ENCODE measurements around the gene PCGF3. TPM values are rescaled to one million over a fixed set of nuclear protein-coding genes. Genes with fewer than 3 reads are reported as not detected.

Gene PCGF3
- total and polyA plus RNA-seq, 9 of the 15 experiments (the other 6 are each of a cell fraction or from before 2014, with no cell fraction given): 2.6 to 46.1 (median 20.3) TPM

DNA sequence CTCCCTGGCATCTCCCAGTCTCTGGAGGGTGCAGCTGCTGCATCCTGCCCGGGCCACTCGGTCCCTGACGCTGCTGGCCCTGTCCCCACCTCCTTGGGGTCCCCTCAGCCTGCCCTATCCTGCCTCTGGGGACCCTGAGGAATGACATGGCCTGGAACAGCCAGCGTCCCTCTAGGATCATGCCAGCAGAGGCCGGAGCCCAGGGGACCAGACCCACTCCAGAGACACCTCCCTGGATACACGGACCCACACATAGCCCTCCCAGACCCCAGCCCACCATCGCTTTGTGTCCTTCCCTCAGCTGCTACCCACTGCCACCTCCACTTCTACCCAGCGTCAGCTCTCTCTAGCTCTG is 84.8 kb downstream of the PCGF3 start:
- in situ Hi-C loops (cut with MboI): no loop called here
- CTCF ChIA-PET (ENCODE audit: low intra/inter-chr PET ratio): no interaction called here
- H2AFZ ChIP-seq (ENCODE audit: low read depth, low read length): no peak overlapping the region
- peaks cover 15 to 39% of the 10 kb centered on the region in 2 experiments for H3K27me3 ChIP-seq (ENCODE audit: control insufficient read depth in 2 of 2, insufficient read depth in 2 of 2, low read length in 2 of 2)
- DNase-seq (ENCODE audit: extremely low read depth in 1 of 4, low spot score in 3 of 4): no peak
- peaks cover 0 to 84% of the 10 kb centered on the region in 2 experiments; a peak in 3 of 5 replicates for H3K4me1 ChIP-seq (replicated peaks in 1 of 2; ENCODE audit: control insufficient read depth in 2 of 2, insufficient read depth in 2 of 2, low read length in 2 of 2)
- BruUV-seq (replicated peaks): no TSS peak
- H3K4me3 ChIP-seq: no peak overlapping the region
- H3K9ac ChIP-seq (ENCODE audit: insufficient read depth in 1 of 2, low read depth in 2 of 2, low read length in 2 of 2): no peak overlapping the region; a peak in 2 of 4 replicates
- H3K27ac ChIP-seq (ENCODE audit: extremely low read depth, low read depth, low read length): no peak overlapping the region
- no peak for FAIRE-seq
- H3K4me2 ChIP-seq (ENCODE audit: insufficient read depth, low read length): no peak overlapping the region
- H3K79me2 ChIP-seq (ENCODE audit: control insufficient read depth, insufficient read depth, low read length): no peaks in the 10 kb centered on the region
- no peaks in the 10 kb centered on the region for H3K36me3 ChIP-seq (ENCODE audit: control insufficient read depth, insufficient read depth, low read length)
- H3K9me1 ChIP-seq (ENCODE audit: control insufficient read depth, insufficient read depth, low read length): no peaks in the 10 kb centered on the region
- no peaks in the 10 kb centered on the region for H3K9me3 ChIP-seq (replicated peaks; ENCODE audit: control insufficient read depth, insufficient read depth, low read depth, low read length)
- TF ChIP-seq, protein P1, sequence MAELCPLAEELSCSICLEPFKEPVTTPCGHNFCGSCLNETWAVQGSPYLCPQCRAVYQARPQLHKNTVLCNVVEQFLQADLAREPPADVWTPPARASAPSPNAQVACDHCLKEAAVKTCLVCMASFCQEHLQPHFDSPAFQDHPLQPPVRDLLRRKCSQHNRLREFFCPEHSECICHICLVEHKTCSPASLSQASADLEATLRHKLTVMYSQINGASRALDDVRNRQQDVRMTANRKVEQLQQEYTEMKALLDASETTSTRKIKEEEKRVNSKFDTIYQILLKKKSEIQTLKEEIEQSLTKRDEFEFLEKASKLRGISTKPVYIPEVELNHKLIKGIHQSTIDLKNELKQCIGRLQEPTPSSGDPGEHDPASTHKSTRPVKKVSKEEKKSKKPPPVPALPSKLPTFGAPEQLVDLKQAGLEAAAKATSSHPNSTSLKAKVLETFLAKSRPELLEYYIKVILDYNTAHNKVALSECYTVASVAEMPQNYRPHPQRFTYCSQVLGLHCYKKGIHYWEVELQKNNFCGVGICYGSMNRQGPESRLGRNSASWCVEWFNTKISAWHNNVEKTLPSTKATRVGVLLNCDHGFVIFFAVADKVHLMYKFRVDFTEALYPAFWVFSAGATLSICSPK (IDR thresholded peaks at IDR 0.05; ENCODE audit: borderline replicate concordance): no peak
- no peak for TF ChIP-seq PCBP2 (IDR thresholded peaks at IDR 0.05; ENCODE audit: low read depth, low read length, poor library complexity, severe bottlenecking)
- no peak for TF ChIP-seq SMARCA4 (IDR thresholded peaks at IDR 0.05)
- TF ChIP-seq ZNF444 (CRISPR knock-in tag; IDR thresholded peaks at IDR 0.05): no peak
- TF ChIP-seq NFRKB (IDR thresholded peaks at IDR 0.05; ENCODE audit: low read depth): no peak
- no peak for TF ChIP-seq KHSRP (IDR thresholded peaks at IDR 0.05)
- TF ChIP-seq, protein P2, sequence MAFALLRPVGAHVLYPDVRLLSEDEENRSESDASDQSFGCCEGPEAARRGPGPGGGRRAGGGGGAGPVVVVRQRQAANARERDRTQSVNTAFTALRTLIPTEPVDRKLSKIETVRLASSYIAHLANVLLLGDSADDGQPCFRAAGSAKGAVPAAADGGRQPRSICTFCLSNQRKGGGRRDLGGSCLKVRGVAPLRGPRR (CRISPR knock-in tag; IDR thresholded peaks at IDR 0.05): no peak
- TF ChIP-seq, protein P3, sequence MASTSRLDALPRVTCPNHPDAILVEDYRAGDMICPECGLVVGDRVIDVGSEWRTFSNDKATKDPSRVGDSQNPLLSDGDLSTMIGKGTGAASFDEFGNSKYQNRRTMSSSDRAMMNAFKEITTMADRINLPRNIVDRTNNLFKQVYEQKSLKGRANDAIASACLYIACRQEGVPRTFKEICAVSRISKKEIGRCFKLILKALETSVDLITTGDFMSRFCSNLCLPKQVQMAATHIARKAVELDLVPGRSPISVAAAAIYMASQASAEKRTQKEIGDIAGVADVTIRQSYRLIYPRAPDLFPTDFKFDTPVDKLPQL (IDR thresholded peaks at IDR 0.05; ENCODE audit: extremely low read depth, insufficient read length): no peak
- no peak for TF ChIP-seq RBFOX2 (IDR thresholded peaks at IDR 0.05; ENCODE audit: low read depth, low read length)
- no peak for TF ChIP-seq TAL1 (IDR thresholded peaks at IDR 0.05)
- WGBS (ENCODE audit: insufficient coverage, low coverage, missing lambda C conversion rate): 18% methylated on average over 7 of the region's 8 CpGs
- POLR2A ChIA-PET: interaction anchor here (1.4 to 1.9 kb wide), 2 partner anchors 8 to 10 kb away, joined by 4 to 7 read pairs; no protein-coding TSS in a partner anchor
- H4K20me1 ChIP-seq (replicated peaks; ENCODE audit: control insufficient read depth, insufficient read depth, low read length): 0 out of 2 replicates have a peak, but pooled peaks cover 3% of the 10 kb centered on the region
- no peak for ATAC-seq
- intact Hi-C loops (cut with micrococcal nuclease): no loop called here

Data from K562 (cell line).